Epithelial cell of esophagus (primary cell): Measurements from ENCODE around the gene PTPN14.
A peak's percentile ranks its signal among the peaks of the same experiment; 100 is the strongest.

Experiments used
- DNase-seq: peaks from one replicate; pipeline ENCODE4 v3.0.0; 2010; ENCODE audit warnings: low read depth
- H3K4me3 ChIP-seq: 2 replicates; pipeline ENCODE4 v1.5.1; 2011; ENCODE audit warnings: mild to moderate bottlenecking, low read length, control low read depth
- TF ChIP-seq, protein P1 (sequence below): IDR thresholded peaks from 2 replicates; pipeline ENCODE4 v1.5.1; 2011; ENCODE audit warnings: low read depth, mild to moderate bottlenecking, low read length, control low read depth, inconsistent platforms; ENCODE audit not compliant: insufficient read depth; ENCODE audit errors: missing control alignments

The PTPN14 gene

DNA sequence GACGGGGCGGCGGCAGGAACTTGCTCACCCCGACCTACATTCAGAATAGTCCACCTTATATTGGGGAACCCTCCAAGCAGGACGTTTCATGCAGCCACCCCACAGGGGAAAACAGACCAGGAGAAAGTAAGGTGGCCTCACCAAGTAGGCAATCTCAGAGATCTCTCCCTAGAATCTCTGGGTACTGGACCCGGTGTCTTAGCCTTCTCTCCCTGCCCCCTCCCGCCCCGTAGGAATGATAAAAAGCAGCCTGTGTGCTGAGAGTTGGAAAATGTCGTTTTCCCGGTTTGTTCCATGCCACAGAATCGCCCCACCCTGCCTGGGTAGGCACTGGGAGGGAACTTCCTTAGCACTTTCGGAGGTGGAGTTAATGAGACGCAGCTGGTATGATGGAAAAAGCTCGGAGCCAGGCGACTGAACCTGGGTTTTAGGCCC, 789 bp upstream of the PTPN14 start:
- DNase-seq, result peak; percentile 95
- H3K4me3 ChIP-seq, result peak overlapping the region; percentile 82
- TF ChIP-seq, protein P1, sequence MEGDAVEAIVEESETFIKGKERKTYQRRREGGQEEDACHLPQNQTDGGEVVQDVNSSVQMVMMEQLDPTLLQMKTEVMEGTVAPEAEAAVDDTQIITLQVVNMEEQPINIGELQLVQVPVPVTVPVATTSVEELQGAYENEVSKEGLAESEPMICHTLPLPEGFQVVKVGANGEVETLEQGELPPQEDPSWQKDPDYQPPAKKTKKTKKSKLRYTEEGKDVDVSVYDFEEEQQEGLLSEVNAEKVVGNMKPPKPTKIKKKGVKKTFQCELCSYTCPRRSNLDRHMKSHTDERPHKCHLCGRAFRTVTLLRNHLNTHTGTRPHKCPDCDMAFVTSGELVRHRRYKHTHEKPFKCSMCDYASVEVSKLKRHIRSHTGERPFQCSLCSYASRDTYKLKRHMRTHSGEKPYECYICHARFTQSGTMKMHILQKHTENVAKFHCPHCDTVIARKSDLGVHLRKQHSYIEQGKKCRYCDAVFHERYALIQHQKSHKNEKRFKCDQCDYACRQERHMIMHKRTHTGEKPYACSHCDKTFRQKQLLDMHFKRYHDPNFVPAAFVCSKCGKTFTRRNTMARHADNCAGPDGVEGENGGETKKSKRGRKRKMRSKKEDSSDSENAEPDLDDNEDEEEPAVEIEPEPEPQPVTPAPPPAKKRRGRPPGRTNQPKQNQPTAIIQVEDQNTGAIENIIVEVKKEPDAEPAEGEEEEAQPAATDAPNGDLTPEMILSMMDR, result no peak

DNA sequence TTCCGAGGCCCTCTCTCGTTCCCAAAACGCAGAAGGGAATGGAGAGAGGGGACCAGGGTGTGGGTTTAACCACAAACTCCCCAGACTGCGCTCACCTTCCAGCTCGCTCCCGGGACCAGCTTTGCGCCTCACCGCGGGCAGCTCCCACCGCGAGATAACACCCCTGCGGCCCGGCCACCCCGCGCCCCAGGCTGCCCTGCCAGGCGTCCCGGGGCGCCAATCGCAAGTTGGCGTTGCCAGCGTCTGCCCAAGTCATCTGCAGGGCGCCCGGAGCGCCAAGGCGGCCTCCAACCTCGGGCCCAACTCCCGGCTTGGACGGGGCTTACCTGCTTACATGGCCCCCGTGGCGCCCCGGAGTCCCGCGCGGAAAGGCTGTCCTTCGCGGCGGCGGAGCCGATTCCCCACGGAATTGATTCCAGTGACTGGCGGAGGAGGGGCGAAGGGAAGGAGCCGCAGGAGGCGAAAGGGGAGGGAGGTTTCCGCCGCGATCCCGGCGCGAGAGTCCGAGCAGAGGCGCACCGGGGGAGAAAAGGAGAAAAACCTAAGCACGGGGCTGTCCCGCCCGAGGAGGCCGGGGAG, 456 bp downstream of the PTPN14 start:
- TF ChIP-seq, protein P1, result no peak
- peak overlapping the region; percentile 83 for H3K4me3 ChIP-seq
- no peak for DNase-seq

DNA sequence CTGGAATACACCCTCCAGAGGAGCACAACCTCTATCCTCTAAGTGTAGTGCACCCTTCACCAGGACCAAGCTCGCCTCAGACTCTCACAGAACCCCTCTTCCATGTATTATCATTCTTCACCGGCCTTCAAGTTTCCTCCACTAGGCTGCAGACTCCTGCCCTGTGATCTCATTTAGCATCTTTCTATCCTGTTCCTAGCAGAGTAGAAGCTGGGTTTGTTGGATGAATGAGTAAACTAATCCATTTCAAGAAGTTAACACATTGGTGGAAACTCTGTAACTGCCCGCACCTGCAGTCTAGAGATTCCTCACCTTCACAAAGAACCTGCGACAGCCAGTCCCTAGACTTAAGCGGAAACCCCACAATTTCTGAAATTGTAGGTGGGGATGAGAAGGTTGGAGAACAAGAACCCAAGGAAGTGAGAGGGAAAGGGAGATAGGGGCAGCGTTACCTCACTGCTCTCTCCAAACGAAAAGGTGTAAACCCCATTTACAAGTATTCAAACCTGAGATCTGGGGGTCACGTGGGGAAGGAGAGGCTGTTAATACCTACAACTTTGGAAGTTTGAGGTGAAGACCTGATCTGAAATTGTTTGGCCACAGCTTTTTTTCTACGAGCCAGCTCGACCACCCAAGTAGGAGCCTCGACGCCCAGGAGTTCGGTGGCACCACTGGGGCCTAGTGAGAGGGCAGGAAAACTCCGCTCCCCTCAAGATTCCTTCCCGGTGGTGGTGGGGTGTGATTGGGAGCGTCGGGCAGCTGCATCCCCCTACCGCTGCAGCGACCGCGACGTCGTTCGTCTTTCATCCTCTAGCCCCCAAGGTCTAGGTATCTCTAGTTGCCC, 1.2 kb downstream of the PTPN14 start:
- peak overlapping the region; percentile 83 for H3K4me3 ChIP-seq

DNA sequence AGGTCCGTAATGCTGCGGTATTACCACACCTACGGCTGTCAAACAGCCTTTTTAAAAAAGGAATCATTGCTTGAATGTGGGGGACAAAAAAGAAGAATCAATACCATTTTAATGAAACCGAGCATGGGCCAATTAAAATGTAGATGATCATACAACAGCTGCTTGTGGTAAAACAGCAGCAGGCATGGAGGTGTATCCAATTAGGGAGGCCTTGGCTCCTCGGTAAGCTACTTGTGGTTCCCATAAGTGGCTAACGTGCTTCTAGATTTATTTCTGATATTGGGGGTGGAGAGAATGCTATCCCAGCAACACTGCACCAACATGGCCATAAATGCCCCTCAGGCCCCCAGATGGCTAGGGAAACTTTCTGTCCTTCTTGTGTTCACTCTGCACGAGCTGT, 1.8 kb downstream of the PTPN14 start:
- peak overlapping the region; percentile 83 for H3K4me3 ChIP-seq
- DNase-seq, result no peak
- TF ChIP-seq, protein P1, result no peak

More for the DNA sequence above, 1.2 kb downstream of the PTPN14 start:
- DNase-seq, result peak; percentile 44
- TF ChIP-seq, protein P1, result peak; percentile 37

DNA sequence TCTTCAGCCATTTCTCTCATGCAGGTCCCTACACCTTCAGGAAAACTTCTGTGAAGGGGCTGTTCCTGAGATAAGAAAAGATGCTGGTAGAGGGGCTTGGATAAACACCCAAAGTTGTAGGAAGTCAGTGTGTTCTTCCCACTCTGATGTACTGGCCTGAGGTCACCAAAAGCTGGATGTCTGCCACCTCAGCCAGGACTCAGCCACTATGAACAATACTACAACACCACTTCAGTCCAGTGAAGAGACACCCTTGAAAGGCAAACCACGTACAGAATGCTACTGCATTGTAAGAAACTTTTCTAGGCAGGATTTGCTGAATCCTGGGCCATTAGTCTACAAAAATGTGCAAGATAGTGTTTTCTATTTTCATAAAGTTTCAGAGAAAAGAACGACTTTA, 2.4 kb downstream of the PTPN14 start:
- no peak for DNase-seq
- TF ChIP-seq, protein P1, result no peak
- peak overlapping the region; percentile 83 for H3K4me3 ChIP-seq

DNA sequence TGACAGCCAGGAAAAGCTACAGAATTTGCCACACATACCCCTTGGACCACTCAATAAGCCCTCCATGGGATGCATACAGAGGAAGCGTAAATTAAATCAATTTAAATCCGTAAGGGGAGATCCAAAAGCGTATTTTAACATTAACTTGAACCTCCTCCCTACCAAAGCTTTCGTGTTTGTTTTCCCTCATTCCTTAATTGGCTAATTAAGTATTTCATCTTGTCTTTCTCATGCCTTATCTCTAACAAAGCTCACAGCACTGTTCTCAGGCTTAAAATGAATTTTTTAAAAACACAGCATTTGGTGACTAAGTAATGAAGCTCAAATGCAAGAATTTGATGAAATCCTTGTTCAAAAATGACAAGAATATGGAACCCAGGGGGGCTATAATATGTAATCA, 3.1 kb downstream of the PTPN14 start:
- TF ChIP-seq, protein P1, result no peak
- no peak for DNase-seq
- H3K4me3 ChIP-seq, result peak overlapping the region; percentile 83
